Stimulated activated naive CD8-positive, alpha-beta T cell treated with anti-CD3 and anti-CD28 coated beads, Interleukin-15, amount 100 ng/mL, for 72 hours (primary cell): ENCODE measurements around the gene COBLL1.

ENCODE experiments used
- ATAC-seq: fragments of 150-1000 bp; cut with Tn5 transposase; 2 replicates; pipeline ENCODE4 v1.10.0; 2021; ENCODE audit warnings: mild to moderate bottlenecking, moderate library complexity
- DNase-seq, 2 donors: peaks; one replicate each; pipeline ENCODE4 v3.0.0; 2021 to 2022
- H3K27ac Mint-ChIP-seq, 2 donors: one replicate each; pipeline ENCODE4 v1.8.0; 2022; ENCODE audit warnings: mild to moderate bottlenecking in 2 of 2, mixed read lengths in 2 of 2, moderate library complexity in 2 of 2
- H3K27me3 Mint-ChIP-seq: one replicate; pipeline ENCODE4 v1.8.0; 2022; ENCODE audit warnings: mixed read lengths
- H3K4me1 Mint-ChIP-seq: one replicate; pipeline ENCODE4 v1.8.0; 2022; ENCODE audit warnings: mild to moderate bottlenecking, mixed read lengths
- H3K4me3 Mint-ChIP-seq, 2 donors: one replicate each; pipeline ENCODE4 v1.8.0; 2022; ENCODE audit warnings: mild to moderate bottlenecking in 2 of 2, mixed read lengths in 2 of 2, moderate library complexity in 1 of 2
- H3K9me3 Mint-ChIP-seq, 2 donors: one replicate each; pipeline ENCODE4 v1.8.0; 2022; ENCODE audit warnings: mixed read lengths in 2 of 2

The COBLL1 gene

DNA sequence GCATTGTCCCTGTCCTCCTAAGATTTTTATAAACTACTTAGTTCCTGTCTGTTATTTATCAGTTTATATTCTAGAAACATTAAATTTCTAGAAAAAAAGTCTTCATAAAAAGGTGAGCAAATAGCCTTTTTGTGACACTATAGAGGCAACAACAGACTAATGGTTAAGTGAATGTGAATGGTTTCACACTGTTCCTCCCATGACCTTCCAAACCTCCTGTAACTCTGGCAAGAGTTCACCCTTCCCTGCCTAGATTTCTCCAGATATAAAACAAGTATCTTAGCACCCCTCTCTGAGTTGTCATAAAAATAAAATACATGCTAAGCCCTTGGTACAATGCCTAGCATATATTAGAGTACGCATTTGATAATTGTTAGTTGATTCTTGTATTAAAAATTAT, 29.2 kb downstream of the COBLL1 start:
- Mint-ChIP-seq H3K27ac (no peak overlapping the region), H3K4me3 (no peak overlapping the region), H3K4me1 (no peaks in the 10 kb centered on the region), H3K27me3 (no peaks in the 10 kb centered on the region), H3K9me3 (no peaks in the 10 kb centered on the region)
- DNase-seq (no peak), ATAC-seq (no peak)

DNA sequence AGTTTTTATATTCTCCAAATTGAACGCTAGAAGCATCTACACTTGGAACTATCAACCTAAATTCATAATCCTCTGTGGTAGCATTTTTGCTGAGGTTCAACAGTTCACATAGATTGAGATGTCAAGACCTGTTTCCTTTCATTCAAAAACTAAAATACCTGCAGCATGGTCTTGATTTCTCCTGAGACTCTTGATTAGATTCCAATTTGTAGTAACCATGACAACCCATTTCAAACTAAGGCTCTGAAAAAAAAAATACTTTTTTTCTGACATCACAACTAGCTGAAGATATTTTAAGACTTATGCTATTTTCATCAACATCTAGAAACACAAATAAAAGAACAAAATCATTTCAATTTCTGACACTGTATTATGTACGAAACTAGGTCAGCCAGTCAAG, 29.8 kb downstream of the COBLL1 start:
- DNase-seq = no peak
- Mint-ChIP-seq H3K9me3 (no peaks in the 10 kb centered on the region), H3K4me1 (no peaks in the 10 kb centered on the region), H3K27ac (no peak overlapping the region), H3K27me3 (no peaks in the 10 kb centered on the region), H3K4me3 (no peak overlapping the region)
- ATAC-seq = no peak

DNA sequence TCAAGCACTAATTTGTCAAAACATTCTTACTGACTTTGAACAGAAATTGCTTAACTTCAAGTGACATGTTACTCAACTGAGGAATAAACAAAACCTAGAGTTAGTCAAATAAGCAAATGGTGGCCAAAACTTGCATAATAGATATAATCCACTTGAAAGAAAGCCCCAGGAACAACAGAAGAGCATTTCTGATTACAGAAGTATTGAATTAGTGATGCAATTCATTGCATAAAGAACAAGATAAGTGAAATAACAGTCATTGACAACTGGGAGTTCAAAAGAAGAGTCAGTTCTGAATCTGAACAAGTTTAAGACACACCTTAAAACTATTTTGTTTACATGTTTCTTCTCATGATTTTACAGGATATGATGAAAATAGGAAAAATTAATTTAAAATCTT, 30.8 kb downstream of the COBLL1 start:
- ATAC-seq = no peak
- no peaks in the 10 kb centered on the region for H3K4me1 Mint-ChIP-seq
- DNase-seq = no peak
- no peak overlapping the region for H3K4me3 Mint-ChIP-seq
- no peaks in the 10 kb centered on the region for H3K27me3 Mint-ChIP-seq
- no peak overlapping the region for H3K27ac Mint-ChIP-seq
- no peaks in the 10 kb centered on the region for H3K9me3 Mint-ChIP-seq

DNA sequence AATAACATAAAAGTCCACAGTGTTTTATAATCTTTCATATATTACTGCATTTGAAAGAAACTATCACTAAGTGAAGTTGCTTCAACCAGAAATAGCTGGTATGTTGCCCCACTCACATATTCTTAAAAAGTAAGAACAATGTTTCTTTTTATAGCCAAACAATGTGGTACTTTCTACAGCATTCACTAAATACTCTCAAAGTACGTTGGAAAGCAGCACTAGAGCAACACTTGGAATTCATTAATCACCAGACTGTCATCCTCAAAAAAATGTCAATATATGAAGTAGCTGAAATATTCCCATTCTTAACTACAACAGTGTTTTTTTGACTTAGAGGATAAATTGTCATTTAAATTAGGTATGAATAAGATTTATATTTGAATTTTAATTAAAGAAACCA, 32.8 kb downstream of the COBLL1 start:
- Mint-ChIP-seq H3K9me3 (no peaks in the 10 kb centered on the region), H3K4me1 (no peaks in the 10 kb centered on the region)
- no peak for ATAC-seq

DNA sequence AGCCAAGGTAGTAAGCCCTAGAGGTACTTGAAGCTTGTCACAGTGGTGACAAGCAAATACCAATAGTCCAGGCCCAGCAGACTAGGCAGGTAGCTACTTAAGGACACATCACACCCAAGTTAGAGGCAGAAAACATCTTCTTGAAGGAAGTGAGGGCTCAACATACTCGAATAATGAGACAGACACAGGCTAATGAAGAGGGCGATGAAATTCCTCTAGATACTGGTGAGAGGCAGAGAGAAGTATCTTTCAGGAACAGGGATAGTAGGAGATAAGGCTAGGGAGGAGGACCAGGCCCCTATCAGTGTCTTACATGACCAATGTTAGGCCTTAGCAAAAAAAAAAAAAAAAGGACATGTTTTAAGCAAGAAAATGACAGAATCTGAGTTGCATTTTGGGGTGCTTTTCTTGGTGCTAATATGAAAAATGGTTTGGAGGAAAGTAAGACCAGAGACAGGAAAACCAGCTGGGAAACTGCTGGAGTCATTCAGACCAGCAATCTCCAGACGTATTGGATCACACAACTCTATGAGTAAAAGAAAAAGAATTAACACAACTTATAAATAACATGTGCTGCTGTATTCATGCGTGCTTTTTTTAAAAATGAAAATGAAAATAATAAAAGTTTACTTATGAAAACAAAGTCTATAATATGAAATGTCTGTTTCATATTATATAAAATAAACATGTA, 37.7 kb downstream of the COBLL1 start:
- ATAC-seq = no peak
- H3K4me3 Mint-ChIP-seq = no peak overlapping the region
- no peaks in the 10 kb centered on the region for H3K9me3 Mint-ChIP-seq
- DNase-seq = no peak
- no peaks in the 10 kb centered on the region for H3K4me1 Mint-ChIP-seq
- H3K27ac Mint-ChIP-seq = no peak overlapping the region
- H3K27me3 Mint-ChIP-seq = no peaks in the 10 kb centered on the region

More for the DNA sequence above, 32.8 kb downstream of the COBLL1 start:
- no peaks in the 10 kb centered on the region for H3K27me3 Mint-ChIP-seq
- DNase-seq = no peak
- H3K27ac Mint-ChIP-seq = no peak overlapping the region
- no peak overlapping the region for H3K4me3 Mint-ChIP-seq

DNA sequence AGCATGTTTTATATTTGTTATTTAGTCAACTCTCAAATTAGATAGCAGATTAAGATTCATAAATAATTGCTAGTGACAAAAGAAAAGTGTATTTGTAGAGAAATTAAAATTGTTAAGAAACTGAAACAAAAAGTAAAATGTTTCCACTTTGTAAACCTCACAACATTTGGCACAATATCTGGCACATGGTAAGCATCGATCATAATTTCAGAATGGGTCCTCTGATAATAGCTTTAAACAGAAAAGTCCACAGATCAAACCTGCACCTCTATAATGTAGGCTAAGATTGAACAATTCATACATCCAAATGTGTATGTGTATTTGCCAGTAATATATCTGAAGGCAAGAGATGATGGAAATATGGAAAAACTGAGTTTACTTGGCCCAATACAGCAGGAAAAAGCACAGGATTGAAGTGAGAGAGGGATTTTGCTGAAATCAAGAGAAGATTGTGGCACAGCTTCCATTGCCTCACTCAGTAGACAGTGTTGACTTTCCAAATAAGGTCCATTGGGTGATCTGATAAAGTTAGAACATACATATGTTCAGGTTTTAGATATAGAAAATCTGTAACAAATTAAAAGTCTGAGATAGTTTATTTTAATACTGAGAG, 39.4 kb downstream of the COBLL1 start:
- Mint-ChIP-seq H3K4me1 (no peaks in the 10 kb centered on the region), H3K9me3 (no peaks in the 10 kb centered on the region), H3K27me3 (no peaks in the 10 kb centered on the region), H3K4me3 (no peak overlapping the region), H3K27ac (no peak overlapping the region)
- DNase-seq (no peak), ATAC-seq (no peak)

DNA sequence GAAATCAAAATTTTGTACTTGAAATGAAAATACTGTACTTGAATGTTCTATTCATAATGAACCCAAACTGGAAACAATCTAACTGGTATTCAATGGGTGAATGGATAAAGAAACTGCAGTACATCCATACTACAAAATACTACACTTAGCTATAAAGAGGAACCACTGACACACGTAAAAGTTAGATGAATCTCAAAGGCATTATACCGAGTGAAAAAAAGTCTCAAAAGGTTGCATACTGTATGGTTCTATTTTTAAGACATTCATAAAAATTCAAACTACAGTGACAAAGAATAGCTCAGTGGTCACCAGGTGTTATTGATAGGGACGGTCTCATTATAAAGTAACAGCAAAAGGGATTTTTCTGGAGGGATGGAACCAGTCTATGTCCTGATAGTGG, 41.1 kb downstream of the COBLL1 start:
- Mint-ChIP-seq H3K27ac (no peak overlapping the region), H3K4me1 (no peaks in the 10 kb centered on the region), H3K27me3 (no peaks in the 10 kb centered on the region), H3K4me3 (no peak overlapping the region), H3K9me3 (no peaks in the 10 kb centered on the region)
- ATAC-seq (no peak), DNase-seq (no peak)

DNA sequence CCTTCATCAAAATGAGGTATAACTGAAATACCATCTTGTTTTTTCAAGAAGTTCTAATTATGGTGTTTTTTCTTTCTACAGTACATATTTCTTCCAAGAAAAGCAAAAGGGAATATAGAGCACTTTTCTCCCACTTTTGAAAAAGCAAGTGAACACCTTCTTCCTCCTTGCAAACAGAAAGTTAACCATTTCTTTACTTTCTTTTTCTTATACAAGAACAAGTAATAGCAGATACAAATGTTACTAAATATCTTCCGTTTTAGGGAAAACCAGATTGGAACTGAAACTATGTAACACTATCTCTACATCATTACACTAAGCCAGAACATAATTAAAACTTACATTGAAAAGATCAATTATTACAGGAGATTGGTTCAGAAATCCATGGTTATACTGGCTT, 44.0 kb downstream of the COBLL1 start:
- Mint-ChIP-seq H3K27me3 (no peaks in the 10 kb centered on the region), H3K27ac (no peak overlapping the region), H3K9me3 (no peaks in the 10 kb centered on the region), H3K4me3 (no peak overlapping the region), H3K4me1 (no peaks in the 10 kb centered on the region)
- no peak for DNase-seq
- ATAC-seq = no peak

DNA sequence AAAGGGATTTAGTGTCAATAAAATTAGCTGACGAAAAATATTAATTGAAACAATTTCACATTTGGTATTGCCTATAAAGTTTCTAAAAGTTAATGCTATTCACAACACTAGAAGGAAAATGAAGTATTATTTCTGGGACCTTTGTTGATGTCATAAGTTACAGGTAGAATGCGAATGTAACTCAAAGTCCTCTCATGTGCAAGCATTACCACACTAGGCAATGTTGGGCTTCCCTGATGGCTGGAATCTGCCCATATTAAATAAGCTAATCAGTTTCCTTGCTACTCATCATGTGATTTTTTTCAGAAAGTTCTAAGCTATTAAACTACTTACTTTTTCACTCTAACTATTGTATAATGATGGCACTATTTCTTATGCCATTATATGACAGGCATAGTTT, 44.6 kb downstream of the COBLL1 start:
- Mint-ChIP-seq H3K27ac (no peak overlapping the region), H3K4me3 (no peak overlapping the region), H3K4me1 (no peaks in the 10 kb centered on the region), H3K27me3 (no peaks in the 10 kb centered on the region), H3K9me3 (no peaks in the 10 kb centered on the region)
- DNase-seq (no peak), ATAC-seq (no peak)

DNA sequence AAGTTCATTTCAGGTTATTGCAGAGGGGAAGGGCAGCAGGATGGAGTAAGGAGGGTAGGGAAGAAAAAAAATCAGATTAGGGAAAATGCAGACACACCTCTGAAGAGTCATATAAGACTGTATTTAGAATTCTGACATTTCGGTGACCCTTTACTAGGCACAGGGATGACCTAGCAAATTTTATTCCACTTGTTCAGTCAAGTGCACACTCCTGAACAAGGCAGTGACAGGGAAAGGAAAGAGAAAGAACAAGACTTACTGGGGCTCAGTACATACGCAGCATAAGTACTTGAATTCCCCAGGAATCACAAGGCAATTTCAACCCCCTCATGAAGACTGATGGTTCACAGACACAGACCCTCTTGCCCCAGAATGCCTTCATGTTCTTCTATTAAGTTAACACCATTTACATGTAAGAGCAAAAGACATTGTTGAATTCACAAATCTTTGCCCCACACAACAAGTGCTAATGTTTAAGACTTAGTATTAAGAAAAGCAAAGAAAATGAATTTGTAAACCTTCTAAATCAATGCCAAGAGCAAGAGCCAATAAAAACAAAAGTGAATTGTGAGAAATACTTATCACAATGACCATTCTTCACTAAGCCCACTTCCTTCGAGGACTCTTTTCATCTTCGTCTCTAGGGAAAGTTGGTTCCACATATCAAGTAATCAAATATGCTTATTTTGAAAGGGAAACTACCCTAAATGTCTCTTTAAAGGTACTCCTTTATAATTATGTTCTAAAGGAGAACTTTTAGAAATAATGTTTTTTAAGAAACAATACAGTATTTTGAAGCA, 47.0 kb downstream of the COBLL1 start:
- DNase-seq = no peak
- H3K4me3 Mint-ChIP-seq = no peak overlapping the region
- H3K27me3 Mint-ChIP-seq = no peaks in the 10 kb centered on the region
- ATAC-seq = no peak
- no peaks in the 10 kb centered on the region for H3K9me3 Mint-ChIP-seq
- no peaks in the 10 kb centered on the region for H3K4me1 Mint-ChIP-seq
- H3K27ac Mint-ChIP-seq = no peak overlapping the region

DNA sequence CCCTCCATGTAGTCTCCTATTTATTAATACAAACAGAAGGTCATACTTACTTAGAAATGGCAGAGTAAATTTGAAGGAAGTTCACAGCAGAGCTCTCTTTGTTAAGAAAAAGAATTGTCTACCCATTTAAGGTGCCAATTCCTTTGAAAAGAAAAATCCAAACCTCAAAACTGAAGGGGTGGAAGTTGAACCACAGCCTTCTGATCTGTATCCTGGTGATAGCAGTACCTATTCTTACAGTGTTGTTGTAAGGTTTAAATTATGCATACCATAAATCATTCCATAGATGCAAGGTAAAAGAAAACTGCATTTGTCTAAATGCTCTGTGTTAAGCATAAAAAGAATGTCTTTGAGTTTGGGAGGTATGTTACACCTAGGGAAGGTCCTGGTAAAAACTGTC, 47.6 kb downstream of the COBLL1 start:
- no peaks in the 10 kb centered on the region for H3K9me3 Mint-ChIP-seq
- DNase-seq (no peak), ATAC-seq (no peak)
- no peaks in the 10 kb centered on the region for H3K27me3 Mint-ChIP-seq
- no peak overlapping the region for H3K27ac Mint-ChIP-seq
- no peaks in the 10 kb centered on the region for H3K4me1 Mint-ChIP-seq
- H3K4me3 Mint-ChIP-seq = no peak overlapping the region

DNA sequence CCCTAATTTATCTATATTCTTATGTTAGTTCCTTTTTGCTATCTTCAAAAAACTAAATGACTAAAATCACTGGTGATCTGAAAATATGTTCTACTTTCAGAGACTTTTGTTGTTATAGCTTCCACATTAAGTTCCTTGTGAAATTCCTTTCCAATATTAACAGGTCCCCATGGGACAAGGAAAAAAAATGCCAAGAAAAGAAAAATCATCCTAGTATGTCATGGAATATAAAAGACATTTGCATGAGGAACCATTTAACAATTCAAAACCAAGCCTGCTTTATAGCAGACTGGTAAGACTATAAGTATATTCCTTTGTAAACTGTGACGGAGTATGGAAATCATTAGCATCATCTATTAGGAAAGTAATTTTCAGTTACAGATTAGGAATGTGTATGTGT, 48.1 kb downstream of the COBLL1 start:
- Mint-ChIP-seq H3K27me3 (no peaks in the 10 kb centered on the region), H3K4me3 (no peak overlapping the region), H3K9me3 (no peaks in the 10 kb centered on the region), H3K4me1 (no peaks in the 10 kb centered on the region), H3K27ac (no peak overlapping the region)
- no peak for ATAC-seq
- no peak for DNase-seq

DNA sequence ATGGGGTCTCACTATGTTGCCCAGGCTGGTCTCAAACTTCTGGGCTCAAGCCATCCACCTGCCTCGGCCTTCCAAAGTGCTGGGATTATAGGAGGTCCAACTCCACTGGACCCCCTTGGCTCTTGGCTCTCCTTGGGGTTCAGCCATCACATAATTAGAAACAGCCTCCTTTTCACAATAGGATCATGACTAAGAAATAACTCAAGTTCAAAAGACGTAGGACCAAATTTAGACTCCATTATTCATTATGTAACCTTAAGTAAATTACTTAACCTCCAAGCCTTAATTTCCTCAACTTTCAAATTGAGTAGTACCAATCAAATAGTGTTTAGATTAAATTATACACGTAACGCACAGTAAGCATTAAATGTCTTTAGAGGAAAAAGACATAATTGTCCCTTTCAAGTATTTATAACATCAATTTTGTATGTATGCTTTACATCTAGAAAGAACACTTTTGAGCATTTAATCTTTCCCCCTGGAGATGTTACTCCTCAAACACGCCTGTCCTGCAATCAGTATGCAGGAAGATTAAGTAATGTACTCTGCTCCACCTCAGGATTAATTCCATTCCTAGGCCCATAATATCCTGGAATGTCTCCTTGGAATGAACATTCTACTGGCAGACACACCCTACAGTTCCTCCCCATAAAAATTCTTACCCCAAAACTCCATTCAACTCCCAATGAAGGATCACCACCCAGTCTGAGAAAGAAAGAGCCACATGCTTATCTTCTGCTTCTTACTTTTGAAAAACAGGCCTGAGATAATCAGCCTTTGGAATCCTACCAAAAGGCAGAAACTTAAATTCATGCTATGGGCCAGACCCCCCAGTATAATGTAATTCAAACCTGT, 49.1 kb downstream of the COBLL1 start:
- Mint-ChIP-seq H3K27me3 (no peaks in the 10 kb centered on the region), H3K9me3 (no peaks in the 10 kb centered on the region), H3K27ac (no peak overlapping the region), H3K4me1 (no peaks in the 10 kb centered on the region), H3K4me3 (no peak overlapping the region)
- no peak for ATAC-seq
- no peak for DNase-seq

DNA sequence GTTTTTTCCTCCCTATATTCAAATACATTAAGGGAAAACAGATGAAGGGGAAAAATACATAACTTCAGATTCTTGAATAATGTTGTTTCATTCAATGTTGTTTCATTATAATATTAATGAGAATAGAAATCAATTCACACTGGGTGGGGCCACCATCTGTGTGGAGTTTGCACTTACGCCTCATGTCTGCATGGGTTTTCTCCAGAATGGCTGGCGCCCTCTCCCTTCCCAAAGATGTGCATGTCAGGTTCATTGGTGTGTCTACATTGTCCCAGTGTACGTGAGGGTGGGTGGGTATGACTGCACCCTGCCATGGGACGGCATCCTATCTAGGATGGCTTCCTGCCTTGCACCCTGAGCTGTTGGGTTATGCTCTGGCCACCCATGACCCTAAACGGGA, 51.7 kb downstream of the COBLL1 start:
- Mint-ChIP-seq H3K27ac (no peak overlapping the region), H3K27me3 (no peaks in the 10 kb centered on the region), H3K4me3 (no peak overlapping the region), H3K9me3 (no peaks in the 10 kb centered on the region), H3K4me1 (no peaks in the 10 kb centered on the region)
- no peak for ATAC-seq
- DNase-seq = no peak

DNA sequence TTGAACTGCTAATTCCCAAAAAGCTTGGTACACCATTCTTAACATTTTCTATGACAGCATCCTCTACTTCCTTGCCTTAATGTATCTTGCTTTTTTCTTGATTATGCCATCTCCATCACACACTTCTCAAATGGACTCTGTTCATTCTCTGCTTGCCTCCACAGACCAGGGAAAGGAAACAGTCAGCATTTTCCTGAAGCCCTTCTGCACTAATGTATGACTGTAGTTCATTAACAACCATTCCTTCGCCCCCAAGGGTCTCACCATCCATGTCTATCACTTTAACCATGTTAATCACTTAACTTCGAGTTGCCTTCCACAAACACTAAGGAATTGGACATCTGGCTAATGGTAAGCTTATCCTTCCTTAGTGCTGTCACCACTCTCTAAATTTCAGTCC, 54.8 kb downstream of the COBLL1 start:
- Mint-ChIP-seq H3K4me1 (no peaks in the 10 kb centered on the region), H3K27me3 (no peaks in the 10 kb centered on the region), H3K27ac (no peak overlapping the region), H3K9me3 (no peaks in the 10 kb centered on the region), H3K4me3 (no peak overlapping the region)
- DNase-seq (no peak), ATAC-seq (no peak)

DNA sequence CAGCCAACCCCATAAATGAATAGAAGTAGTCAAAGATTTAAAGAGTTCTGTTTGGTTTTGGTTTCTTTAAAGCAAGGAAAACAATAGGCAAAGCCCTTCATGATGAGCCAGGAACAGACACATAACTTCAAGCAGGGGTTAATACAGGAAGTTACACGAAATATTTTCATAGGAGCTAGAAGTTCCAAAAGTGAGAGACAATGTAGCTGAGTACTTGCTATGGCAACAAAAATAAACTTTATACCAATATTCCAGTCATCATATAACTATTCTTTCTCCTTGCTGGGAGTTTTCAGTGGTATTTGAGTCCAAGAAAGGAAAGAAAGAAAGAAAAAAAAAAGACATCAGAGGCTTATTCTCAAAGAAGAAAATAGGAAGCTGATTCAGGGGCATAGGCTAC, 56.2 kb downstream of the COBLL1 start:
- ATAC-seq (no peak), DNase-seq (no peak)
- Mint-ChIP-seq H3K27ac (no peak overlapping the region), H3K4me3 (no peak overlapping the region), H3K9me3 (no peaks in the 10 kb centered on the region), H3K4me1 (no peaks in the 10 kb centered on the region), H3K27me3 (no peaks in the 10 kb centered on the region)
